Loucy (cell line): ENCODE measurements around the gene CIITA.

Experiments used
- H2AFZ ChIP-seq: fragments of 200-600 bp; sonication (generic); 2 replicates; pipeline ENCODE4 v1.6.0; 2016; ENCODE audit warnings: antibody characterized with exemption, mild to moderate bottlenecking, low read length, moderate library complexity
- H3F3A ChIP-seq: fragments of 200-600 bp; 2 replicates; pipeline ENCODE4 v1.6.0; 2016; ENCODE audit warnings: antibody characterized with exemption, low read depth, mild to moderate bottlenecking
- H3K27me3 ChIP-seq: fragments of 200-600 bp; sonication (generic); 2 replicates; pipeline ENCODE4 v1.6.1; 2014; ENCODE audit warnings: low read length, mild to moderate bottlenecking; ENCODE audit not compliant: insufficient read depth, poor library complexity, severe bottlenecking
- H3K36me3 ChIP-seq: fragments of 200-600 bp; sonication (generic); 2 replicates; pipeline ENCODE4 v1.6.1; 2016; ENCODE audit warnings: low read length; ENCODE audit not compliant: insufficient read depth
- H3K4me1 ChIP-seq: fragments of 200-600 bp; sonication (generic); 2 replicates; pipeline ENCODE4 v1.5.1; 2014; ENCODE audit warnings: low read length, mild to moderate bottlenecking; ENCODE audit not compliant: insufficient read depth, poor library complexity, severe bottlenecking
- H3K4me2 ChIP-seq: fragments of 200-600 bp; sonication (generic); 2 replicates; pipeline ENCODE4 v1.6.0; 2014; ENCODE audit warnings: antibody characterized with exemption, low read length, low read depth, mild to moderate bottlenecking; ENCODE audit not compliant: poor library complexity, severe bottlenecking
- H3K4me3 ChIP-seq: fragments of 200-600 bp; sonication (generic); 2 replicates; pipeline ENCODE4 v1.5.1; 2014; ENCODE audit warnings: low read length, mild to moderate bottlenecking, mixed read lengths; ENCODE audit not compliant: poor library complexity, severe bottlenecking
- H3K79me2 ChIP-seq: fragments of 200-600 bp; sonication (generic); 2 replicates; pipeline ENCODE4 v1.6.1; 2014; ENCODE audit warnings: low read length; ENCODE audit not compliant: insufficient read depth
- H3K9ac ChIP-seq: fragments of 200-600 bp; sonication (generic); 2 replicates; pipeline ENCODE4 v1.6.0; 2014; ENCODE audit warnings: mild to moderate bottlenecking, low read depth, low read length, moderate library complexity; ENCODE audit not compliant: poor library complexity, severe bottlenecking
- H3K9me2 ChIP-seq: fragments of 200-600 bp; sonication (generic); replicated peaks from 2 replicates; pipeline ENCODE4 v1.6.1; 2016; ENCODE audit warnings: low read depth, low read length, mixed read lengths
- H3K9me3 ChIP-seq: fragments of 200-600 bp; sonication (generic); 2 replicates; pipeline ENCODE4 v1.6.1; 2014; ENCODE audit warnings: mild to moderate bottlenecking, antibody characterized with exemption, low read length, low read depth; ENCODE audit not compliant: insufficient read depth
- H4K20me1 ChIP-seq: fragments of 200-600 bp; sonication (generic); 2 replicates; pipeline ENCODE4 v1.6.0; 2014; ENCODE audit warnings: antibody characterized with exemption, low read length, mild to moderate bottlenecking; ENCODE audit not compliant: insufficient read depth, poor library complexity, severe bottlenecking
- EZH2phosphoT487 ChIP-seq: fragments of 200-600 bp; IDR thresholded peaks from 2 replicates; pipeline ENCODE4 v1.6.1; 2018; ENCODE audit warnings: antibody characterized with exemption, mild to moderate bottlenecking, moderate library complexity, borderline replicate concordance
- TF ChIP-seq, protein P1 (sequence below): fragments of 200-600 bp; sonication (generic); conservative IDR thresholded peaks from 2 replicates; pipeline ENCODE4 v1.5.1; 2014; ENCODE audit warnings: mild to moderate bottlenecking, antibody characterized with exemption, low read length

The CIITA gene

DNA sequence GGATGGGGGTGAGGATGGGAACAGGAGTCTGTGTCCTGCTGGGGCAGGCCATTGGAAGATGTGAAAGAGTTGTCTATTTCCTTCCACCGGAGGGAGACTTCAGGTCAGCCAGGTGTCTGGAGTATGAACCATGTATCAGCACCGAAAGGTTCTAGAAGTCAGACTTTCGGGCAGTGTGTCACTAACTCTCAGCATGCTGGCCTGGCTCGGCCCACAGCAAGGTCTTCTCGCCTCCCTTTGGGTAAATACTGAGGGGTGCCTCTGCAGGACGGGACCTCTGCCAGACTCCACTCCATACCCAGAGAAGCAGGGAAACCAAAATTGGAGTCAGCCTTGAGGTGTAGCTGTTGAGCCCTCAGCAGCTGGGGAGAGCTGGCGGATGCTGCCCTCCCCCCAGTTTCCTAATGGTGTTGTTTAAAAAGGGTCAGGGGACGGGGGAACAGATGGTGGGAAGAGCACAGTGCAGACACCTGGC is 507 bp downstream of the CIITA start:
- Histone ChIP-seq H3K4me2 (no peak overlapping the region), H3F3A (no peaks in the 10 kb centered on the region), H4K20me1 (no peaks in the 10 kb centered on the region), H3K9me3 (no peaks in the 10 kb centered on the region), H3K79me2 (no peaks in the 10 kb centered on the region), H3K36me3 (no peaks in the 10 kb centered on the region), H3K9me2 (no peaks in the 10 kb centered on the region), H3K4me3 (no peak overlapping the region), H3K27me3 (no peaks in the 10 kb centered on the region), H2AFZ (no peak overlapping the region), H3K9ac (no peak overlapping the region), H3K4me1 (no peaks in the 10 kb centered on the region)
- TF ChIP-seq, protein P1, sequence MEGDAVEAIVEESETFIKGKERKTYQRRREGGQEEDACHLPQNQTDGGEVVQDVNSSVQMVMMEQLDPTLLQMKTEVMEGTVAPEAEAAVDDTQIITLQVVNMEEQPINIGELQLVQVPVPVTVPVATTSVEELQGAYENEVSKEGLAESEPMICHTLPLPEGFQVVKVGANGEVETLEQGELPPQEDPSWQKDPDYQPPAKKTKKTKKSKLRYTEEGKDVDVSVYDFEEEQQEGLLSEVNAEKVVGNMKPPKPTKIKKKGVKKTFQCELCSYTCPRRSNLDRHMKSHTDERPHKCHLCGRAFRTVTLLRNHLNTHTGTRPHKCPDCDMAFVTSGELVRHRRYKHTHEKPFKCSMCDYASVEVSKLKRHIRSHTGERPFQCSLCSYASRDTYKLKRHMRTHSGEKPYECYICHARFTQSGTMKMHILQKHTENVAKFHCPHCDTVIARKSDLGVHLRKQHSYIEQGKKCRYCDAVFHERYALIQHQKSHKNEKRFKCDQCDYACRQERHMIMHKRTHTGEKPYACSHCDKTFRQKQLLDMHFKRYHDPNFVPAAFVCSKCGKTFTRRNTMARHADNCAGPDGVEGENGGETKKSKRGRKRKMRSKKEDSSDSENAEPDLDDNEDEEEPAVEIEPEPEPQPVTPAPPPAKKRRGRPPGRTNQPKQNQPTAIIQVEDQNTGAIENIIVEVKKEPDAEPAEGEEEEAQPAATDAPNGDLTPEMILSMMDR, result no peak
- TF ChIP-seq EZH2phosphoT487, result no peak

DNA sequence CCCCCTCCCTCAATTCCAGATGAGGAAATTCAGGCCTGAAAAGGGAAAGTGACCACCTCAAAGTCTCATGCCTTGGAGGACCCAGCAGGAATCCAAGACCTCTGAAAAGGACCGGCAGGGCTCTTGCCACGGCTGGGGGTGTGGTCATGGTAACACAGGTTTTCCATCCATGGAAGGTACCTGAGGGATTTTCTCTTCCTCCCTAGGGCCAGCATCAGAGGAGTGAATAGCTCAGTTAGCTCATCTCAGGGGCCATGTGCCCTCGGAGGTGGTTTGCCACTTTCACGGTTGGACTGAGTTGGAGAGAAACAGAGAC is 1.3 kb downstream of the CIITA start:
- no peaks in the 10 kb centered on the region for H3K9me3 ChIP-seq
- H3K9ac ChIP-seq, result no peak overlapping the region
- H3F3A ChIP-seq, result no peaks in the 10 kb centered on the region
- no peaks in the 10 kb centered on the region for H3K27me3 ChIP-seq
- H3K79me2 ChIP-seq, result no peaks in the 10 kb centered on the region
- H4K20me1 ChIP-seq, result no peaks in the 10 kb centered on the region
- TF ChIP-seq, protein P1, result no peak
- no peak for TF ChIP-seq EZH2phosphoT487
- no peak overlapping the region for H2AFZ ChIP-seq
- no peaks in the 10 kb centered on the region for H3K4me1 ChIP-seq
- no peaks in the 10 kb centered on the region for H3K9me2 ChIP-seq
- H3K4me3 ChIP-seq, result no peak overlapping the region
- H3K4me2 ChIP-seq, result no peak overlapping the region
- H3K36me3 ChIP-seq, result no peaks in the 10 kb centered on the region

DNA sequence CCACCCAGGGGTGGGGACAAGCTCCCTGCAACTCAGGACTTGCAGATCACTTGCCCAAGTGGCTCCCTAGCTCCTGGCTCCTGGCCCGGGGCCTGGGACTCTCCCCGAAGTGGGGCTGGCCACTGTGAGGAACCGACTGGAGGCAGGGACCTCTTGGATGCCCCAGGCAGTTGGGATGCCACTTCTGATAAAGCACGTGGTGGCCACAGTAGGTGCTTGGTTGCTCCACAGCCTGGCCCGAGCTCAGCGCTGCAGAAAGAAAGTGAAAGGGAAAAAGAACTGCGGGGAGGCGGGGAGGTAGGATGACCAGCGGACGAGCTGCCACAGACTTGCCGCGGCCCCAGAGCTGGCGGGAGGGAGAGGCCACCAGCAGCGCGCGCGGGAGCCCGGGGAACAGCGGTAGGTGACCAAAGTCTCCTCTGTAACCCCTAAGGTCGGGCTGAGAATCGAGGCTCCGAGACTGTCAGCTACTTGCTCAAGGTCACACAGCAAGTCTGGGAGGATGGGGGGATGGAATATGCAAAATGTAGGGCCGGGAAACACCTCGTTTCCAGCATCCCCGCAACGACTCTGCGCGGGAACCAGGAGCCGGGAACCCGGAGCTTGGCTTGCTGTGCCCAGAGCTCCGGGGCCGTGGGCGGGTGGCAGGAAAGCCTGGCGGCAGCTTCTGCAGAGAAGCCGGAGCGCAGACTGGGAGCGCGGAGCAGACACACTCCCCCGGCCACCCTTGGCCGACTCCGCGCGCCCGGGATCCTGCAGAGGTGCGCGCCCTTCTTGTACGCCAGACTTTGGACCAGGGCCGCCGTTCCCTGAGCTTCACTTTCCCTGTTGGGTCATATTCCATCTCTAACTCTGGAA is 1.9 kb downstream of the CIITA start:
- no peak overlapping the region for H3K4me2 ChIP-seq
- no peak overlapping the region for H3K4me3 ChIP-seq
- H3K9me2 ChIP-seq, result no peaks in the 10 kb centered on the region
- no peaks in the 10 kb centered on the region for H4K20me1 ChIP-seq
- no peaks in the 10 kb centered on the region for H3K9me3 ChIP-seq
- no peak overlapping the region for H2AFZ ChIP-seq
- H3K4me1 ChIP-seq, result no peaks in the 10 kb centered on the region
- no peaks in the 10 kb centered on the region for H3K27me3 ChIP-seq
- TF ChIP-seq, protein P1, result no peak
- no peak for TF ChIP-seq EZH2phosphoT487
- no peaks in the 10 kb centered on the region for H3F3A ChIP-seq
- H3K9ac ChIP-seq, result no peak overlapping the region
- H3K36me3 ChIP-seq, result no peaks in the 10 kb centered on the region
- no peaks in the 10 kb centered on the region for H3K79me2 ChIP-seq
